Stimulated activated CD8-positive, alpha-beta memory T cell treated with anti-CD3 and anti-CD28 coated beads, Interleukin-15, amount 100 ng/mL, for 48 hours (primary cell): Measurements from ENCODE around the gene AGBL2.
"Not testable (repeated sequence)": the region's sequence is repeated elsewhere in the genome, so short reads cannot be mapped to it uniquely, and the experiment has no call there.

Source experiments
- DNase-seq, 2 donors: peaks; one replicate each; pipeline ENCODE4 v3.0.0-alpha.2; 2020; ENCODE audit warnings: low read depth in 2 of 2

AGBL2 gene

DNA sequence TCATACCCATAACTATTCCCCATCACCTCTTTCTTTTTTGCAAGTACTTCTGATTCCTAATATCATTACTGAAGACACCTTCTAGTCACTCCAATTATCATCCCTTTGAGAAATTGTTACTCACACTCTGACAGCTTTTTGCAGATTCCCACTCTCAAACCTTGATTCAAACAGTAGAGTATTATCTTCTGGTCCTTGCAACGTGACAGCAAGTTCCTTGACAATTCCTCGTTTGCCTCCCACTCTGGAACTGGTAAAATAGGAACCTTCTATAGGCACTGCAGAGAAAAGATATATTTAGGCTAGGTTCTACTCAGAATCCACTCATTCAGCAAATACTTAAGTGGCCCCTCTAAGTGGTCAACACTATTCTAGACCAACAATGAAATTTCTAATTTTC is 23.2 kb downstream of the AGBL2 start:
- no peak for DNase-seq

DNA sequence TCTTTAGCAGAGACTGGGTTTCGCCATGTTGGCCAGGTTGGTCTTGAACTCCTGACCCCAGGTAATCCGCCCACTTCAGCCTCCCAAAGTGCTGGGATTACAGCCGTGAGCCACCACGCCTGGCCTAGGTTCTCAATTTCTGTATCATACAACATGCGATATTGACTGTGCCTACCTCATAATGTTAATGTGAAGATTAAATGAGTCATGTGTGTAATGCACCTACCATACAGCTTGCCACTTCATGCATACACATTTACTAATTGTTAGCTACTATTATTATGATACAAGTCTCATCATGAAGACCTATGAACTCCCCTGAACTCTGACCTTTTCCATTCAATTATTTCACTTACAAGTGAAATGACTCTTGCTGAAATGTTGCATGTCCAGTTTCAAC is 25.7 kb downstream of the AGBL2 start:
- no peak for DNase-seq

DNA sequence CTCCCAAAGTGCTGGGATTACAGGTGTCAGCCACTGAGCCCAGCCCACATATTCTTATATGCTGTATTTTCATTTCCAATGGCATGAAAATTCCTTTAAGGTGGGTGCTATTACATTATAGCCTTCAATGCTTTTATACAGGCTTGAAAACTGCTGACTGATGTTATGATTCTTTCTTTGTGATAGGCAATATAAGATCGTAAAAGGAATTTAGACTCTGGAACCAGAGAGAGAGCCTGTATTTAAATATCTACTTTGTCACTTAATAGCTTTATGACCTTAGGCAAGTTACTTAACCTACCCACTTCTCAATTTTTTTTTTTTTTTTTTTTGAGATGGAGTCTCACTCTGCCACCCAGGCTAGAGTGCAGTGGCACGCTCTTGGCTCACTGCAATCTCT is 26.2 kb downstream of the AGBL2 start:
- DNase-seq = no peak

DNA sequence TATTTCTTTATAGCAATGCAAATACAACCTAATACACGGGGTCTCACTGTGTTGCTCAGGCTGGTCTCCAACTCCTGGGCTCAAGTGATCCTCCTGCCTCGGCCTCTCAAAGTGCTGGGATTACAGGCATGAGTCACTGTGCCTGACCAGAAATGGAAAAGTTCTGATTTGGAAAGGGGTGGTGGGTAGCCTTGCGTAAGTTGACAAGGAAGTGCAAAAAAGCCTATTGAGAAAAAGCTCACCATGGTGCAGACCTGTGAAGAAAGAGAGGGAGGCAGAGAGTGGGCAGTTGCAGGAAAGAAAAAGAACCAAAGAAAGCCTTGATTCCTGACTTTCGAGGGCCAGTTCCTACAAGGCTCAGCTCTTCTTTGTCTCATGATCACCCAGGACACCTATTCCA is 27.1 kb downstream of the AGBL2 start:
- DNase-seq = no peak

DNA sequence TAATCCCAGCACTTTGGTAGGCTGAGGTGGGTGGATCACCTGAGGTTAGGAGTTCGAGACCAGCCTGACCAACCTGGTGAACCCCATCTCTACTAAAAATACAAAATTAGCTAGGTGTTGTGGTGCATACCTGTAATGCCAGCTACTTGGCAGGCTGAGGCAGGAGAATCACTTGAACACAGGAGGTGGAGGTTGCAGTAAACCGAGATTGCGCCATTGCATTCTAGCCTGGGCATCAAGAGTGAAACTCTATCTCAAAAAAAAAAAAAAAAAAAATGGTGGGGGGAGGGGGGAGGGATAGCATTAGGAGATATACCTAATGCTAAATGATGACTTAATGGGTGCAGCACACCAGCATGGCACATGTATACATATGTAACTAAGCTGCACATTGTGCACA is 28.5 kb downstream of the AGBL2 start:
- not testable (repeated sequence) for DNase-seq

DNA sequence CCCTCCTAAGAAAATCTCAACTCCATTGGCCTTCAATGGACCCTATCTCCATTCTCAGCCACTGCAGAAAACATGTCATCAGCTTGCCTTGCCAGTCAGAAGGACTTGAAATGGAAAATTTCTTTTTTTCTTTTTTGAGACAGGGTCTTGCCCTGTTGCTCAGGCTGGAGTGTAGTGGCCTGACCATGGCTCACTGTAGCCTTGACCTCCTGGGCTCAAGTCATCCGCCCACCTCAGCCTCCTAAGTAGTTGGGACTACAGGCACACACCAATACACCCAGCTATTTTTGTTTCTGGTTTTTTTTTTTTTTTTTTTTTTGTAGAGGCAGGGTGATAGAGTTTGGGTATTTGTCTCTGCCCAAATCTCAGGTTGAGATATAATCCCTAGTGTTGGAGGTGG is 29.0 kb downstream of the AGBL2 start:
- no peak for DNase-seq

DNA sequence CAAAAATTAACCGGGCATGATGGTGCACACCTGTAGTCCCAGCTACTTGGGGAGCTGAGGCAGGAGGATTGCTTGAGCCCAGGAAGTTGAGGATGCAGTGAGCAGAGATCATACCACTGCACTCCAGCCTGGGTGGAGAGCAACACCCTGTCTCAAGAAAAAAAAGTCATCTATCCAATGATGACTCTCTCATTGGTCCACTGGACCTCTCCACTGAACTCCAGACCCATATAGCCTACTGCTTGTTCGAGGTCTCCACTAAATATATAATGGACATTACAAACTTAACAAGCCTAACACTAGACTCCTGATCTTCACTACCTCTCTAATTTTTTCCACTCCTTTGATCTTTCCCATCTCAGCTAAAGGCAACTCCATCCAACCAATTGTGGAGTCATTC is 39.3 kb downstream of the AGBL2 start:
- no peak for DNase-seq

DNA sequence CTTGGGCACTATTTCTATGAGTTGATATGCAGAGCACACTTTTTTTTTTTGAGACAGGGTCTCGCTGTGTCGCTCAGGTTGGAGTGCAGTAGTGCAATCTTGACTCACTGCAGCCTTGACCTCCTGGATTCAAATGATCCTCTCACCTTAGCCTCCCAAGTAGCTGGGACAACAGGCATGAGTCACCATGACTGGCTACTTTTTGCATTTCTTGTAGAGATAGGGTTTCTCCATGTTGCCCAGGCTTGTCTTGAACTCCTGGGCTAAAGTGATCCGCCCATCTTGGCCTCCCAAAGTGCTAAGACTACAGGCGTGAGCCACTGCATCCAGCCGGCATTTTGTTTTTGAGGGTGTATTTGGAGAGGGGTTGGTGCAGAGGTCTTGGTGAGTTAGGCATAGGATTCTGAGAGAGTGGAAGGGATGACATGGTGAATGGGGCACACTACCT is 42.9 kb downstream of the AGBL2 start:
- DNase-seq = no peak

DNA sequence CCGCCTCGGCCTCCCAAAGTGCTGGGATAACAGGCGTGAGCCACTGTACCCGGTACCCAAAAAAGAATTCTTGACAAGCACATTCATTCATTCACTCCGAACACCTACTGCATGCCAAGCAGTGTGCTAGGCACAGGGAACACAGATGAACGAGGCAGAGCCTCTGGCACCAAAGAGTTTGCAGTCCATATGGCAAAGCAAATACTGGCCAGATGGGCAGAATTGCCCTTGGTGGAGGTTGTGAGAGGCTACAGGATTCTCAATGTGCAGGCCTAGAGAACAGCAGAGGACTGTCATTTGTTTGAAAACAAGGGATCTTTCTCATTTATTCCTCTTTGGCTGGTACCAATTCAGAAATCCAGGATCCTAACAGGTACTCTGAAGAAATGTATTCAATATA is 45.3 kb downstream of the AGBL2 start:
- no peak for DNase-seq

DNA sequence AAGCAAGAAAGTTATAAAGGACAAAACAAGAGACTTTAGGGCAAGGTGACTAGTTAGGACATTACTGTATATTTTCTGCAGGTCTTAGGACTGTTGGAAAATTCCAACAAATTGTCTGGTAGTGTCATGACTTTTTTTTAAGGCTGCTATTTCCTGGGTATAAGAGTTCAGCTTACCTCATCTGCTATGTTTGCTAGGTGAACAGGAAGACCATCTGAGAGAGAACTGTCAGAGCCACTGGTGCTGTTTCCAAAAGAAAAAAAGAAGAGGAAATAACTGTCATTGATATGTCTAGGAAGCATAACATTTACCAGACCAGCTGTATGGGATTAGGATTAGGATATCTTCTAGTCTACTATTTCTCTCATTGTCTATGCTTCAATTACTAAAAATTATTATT is 46.5 kb downstream of the AGBL2 start:
- DNase-seq = no peak

DNA sequence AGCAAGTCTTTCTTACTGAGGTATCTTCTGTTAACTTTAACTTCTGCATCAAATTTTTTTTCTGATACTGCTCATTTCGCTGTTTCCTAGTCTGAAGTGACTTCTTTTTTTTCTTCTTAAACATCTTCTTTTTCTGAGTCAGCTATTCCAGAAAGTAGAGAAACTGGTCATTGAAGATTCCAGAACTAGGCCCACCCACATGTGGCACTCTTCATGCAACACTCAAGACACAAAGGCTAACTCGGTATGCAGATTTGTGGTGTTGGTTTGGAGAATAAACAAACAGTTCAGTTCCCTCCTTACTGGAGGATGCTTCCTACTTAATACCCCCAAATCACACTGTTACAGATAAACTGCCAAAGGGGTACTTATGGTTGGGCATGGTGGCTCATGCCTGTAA is 47.6 kb downstream of the AGBL2 start:
- DNase-seq = no peak

DNA sequence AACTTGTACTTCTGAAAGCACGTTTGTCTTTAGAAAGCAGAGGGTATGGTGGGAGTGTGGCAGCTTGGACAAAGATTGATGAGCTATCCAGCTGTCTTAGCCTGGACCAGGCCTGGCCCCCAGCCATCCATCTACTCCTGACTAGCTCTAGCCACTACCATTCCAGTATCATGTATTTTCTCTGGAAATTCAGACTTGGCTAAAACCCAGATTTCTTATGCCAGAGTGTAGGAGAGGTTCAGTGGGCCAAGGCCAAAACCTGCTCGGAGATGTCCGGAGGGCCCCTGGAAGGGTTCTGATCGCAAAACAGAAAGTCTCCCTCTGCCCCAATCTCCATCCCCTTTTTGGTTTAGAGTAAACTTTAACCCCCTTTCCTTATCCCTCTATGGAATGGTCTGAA is 48.0 kb downstream of the AGBL2 start:
- DNase-seq = no peak

DNA sequence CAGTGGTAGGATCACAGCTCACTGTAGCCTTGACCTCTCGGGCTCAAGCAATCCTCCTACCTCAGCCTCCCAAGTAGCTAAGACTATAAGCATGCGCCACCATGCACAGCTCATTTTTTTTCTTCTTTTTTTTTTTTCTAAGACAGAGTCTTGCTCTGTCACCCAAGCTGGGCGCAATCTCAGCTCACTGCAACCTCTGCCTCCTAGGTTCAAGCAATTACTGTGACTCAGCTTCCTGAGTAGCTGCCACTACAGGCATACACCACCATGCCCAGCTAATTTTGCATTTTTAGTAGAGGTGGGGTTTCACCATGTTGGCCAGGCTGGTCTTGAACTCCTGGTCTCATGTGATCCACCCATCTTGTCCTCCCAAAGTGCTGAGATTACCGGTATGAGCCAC is 50.2 kb downstream of the AGBL2 start:
- DNase-seq = peak in 1 of 2 donors; percentile 10

DNA sequence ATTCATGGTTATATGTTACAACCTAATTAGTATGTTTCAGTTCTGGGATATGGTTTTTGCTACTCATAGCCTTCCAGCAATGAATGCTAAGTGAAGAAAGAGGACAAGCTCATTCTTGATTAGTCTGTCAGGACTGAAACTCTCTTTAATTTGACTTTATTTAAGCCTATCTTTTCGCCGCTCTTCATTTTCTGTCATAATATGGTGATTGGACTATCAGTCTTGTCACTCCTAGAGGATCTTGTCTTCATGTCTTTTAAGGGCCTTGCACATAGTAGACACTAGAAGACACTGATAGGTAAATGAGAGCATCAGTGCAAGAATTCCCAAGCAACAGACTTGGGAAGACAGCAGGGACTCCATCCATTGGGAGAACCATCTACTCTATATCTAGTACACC is 53.9 kb downstream of the AGBL2 start:
- no peak for DNase-seq

DNA sequence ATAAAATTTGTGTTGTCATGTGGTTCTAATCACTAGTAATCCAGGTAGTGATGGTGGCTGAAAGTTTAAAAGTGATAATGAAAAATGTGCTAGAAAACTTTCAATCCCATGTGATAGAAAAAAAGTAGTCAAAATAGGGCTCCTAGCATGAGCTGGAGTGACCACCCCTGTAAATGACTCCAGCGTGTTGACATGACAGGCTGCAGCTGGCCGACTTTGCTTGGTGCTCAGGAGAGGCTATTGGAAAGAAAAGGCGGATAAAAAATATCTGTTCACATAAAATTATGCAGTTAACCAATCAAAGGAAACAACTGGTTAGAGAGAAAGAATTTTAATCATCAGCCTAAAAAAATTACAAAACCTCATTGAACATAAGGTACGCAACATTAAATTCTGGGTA is 55.9 kb downstream of the AGBL2 start:
- no peak for DNase-seq

DNA sequence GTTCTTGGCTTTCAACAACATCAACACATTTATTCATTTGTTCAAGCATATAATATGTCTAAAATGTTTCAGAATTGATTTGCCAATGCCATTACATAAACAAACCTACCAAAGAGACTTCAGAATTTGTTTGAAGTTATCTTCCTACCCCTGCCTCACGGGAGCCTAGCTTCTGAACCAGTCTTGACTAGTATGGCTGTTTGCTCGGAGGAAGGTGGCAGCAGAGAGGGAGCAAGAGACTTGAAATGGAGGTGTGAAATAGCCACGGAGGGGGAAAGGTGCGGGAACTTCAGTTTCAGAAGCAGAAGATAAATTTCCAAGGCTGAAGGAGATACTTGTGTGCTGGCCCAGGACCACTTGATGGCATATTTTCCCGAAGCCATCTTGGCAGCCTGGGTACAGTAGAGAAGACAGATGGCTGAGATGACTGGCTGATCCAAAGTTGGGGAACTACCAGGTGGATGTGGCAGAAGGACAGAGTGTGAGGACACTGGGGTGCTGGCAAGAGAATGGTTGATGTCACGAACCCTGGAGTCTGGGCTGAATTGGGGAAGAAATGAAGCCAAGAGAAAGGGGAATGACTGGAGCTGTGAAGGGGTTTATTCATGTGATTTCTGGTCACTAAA is 58.8 kb downstream of the AGBL2 start:
- no peak for DNase-seq

DNA sequence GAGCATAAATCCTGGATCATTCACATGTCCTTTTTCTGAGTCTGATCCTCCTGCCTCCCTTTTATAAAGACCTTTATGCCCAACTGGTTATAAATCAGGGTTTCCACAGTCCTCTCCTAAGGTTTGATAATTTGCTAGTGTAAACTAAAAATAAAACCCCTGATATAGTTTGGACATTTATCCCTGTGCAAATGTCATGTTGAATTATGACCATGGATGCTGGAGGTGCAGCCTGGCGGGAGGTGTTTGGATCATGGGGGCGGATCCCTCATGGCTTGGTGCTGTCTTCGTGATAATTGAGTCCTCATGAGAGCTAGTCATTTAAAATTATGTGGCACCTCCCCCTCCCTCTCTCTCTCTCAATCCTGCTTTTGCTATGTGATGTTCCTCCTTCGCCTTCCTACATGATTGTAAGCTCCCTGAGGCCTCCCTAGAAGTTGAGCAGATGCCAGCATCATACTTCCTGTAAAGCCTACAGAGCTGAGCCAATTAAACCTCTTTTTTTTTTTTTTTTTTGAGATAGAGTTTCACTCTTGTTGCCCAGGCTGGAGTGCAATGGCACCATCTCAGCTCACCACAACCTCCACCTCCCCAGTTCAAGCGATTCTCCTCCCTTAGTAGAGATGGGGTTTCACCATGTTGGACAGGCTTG is 63.2 kb downstream of the AGBL2 start:
- DNase-seq = no peak

DNA sequence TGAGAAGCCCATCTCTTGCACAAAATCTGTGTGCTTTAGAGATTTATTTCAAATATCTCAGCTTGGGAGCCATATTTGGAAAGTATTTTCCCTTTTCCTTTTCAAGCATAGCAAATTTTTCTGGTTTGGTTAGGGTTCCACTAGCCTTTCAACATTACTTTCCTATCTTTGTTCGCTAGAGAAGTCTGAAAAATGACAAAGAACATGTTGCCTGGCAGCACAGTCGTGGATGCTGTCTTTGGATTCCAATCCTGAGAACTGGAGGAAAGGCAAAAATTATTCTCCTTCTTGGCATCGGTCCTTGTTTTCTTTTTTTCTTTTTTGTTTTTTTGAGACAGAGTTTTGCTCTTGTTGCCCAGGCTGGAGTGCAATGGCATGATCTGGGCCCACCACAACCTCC is 65.9 kb downstream of the AGBL2 start:
- no peak for DNase-seq

DNA sequence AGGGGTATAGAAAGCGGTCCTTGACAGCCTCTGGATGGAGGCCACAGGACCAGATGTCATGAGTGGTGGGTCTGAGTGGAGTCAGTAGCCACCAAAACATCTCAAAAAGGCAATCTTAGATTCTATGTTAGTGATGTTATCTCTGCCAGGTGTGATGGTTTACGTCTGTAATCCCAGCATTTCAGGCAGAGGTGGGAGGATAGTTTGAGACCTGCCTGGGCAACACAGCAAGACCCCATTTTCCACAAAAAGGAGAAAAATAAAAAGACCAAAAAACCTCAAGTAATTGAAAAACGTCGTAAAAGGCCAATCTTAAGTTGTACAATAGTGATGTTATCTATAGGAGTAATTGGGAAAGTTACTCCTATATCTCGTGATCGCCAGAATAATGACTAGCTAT is 69.2 kb downstream of the AGBL2 start:
- no peak for DNase-seq

DNA sequence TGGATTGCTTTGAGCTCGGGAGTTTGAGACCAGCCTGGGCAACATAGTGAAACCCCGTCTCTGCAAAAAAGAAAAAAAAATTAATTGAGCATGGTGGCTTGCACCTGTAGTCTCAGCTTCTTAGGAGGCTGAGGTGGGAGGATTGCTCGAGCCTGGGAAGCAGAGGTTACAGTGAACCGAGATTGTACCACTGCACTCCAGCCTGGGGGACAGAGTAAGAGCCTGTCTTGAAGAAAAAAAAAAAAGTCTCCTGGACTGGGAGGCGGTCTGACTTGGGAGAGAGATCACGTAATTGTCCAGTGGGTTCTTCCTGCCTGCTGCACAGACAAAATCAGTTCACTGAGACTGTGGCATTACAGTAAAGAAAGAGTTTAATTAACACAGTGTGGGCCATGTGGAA is 69.7 kb downstream of the AGBL2 start:
- DNase-seq = no peak

DNA sequence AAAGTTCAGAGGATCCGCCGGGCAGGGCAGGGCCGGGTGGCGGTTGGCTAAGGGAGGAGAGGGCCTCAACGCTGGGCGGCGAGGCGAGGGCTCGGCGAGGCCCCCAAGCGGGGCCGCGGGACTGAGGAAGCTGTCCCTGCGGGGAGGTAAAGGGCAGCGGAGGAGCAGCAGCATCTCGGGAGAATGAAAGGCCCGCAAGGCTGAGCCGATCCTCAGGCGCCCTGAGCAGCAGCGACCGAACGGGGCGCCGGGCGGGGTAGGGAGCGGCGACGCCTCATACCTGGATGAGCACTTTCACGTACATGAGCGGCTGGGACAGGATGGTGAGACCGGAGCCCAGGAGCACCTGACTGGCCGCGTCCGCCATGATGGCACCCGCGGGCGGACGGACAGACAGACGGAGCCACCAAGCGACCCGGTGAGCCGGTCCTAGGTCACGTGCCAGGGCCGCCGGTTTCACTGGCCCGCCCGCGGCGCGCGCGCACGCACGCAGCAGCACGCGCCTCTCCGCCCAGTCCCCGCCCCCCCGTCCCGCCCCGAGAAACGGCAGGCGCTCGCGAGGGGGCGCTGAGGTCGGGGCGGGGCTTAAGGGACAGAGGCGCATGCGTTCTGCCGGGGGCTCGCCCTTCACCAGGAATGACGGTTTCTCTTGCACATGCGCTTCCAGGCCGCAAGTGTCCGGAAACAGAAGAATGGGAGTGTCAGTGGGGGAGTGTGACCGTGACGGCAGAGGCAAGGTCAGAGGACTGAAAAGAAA is 72.9 kb downstream of the AGBL2 start, which contains the start of gene MTCH2:
Gene MTCH2, minus strand, starts transcription at position 461 of the 757 bp plus-strand sequence. Its CDS starts 94 bp downstream, at position 367.
- peak; percentile 93 to 94 for DNase-seq

DNA sequence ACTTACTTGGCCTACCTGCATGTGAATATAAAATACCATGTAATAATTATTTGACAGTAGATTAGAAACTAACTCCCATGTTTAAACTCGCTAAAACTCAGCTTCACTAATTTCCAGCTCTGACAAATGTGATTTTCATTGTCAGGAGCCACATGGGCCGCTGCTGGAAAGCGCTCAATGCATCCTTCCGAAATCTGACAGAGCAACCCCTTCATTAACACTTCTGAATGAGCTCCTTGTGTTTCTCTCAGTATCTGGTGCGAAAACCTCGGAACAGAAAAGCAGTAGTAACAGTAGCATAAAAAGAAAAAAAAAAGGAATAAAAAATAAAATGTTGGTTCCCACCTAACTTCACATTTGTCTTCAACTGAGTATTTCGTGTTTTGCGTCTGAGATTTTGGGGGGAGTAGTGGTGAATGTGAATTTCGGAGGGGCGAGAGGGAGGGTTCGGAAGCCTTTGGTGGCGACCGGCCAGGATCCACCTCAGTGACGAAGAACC is 73.5 kb downstream of the AGBL2 start:
- DNase-seq = no peak

DNA sequence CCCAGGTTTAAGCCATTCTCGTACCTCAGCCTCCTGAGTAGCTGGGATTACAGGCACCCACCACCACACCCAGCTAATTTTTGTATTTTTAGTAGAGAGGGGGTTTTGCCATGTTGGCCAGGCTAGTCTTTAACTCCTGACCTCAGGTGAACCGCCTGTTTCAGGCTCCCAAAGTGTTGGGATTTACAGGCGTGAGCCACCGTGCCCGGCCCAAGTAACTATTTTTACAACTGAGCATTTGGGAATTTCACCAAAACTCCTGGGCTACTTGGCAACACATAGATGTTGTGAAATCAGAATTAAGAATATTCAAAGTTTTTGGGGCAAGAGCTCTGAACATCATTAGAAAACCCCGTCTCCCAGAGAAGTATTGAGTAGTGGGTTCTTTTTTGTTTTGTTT is 74.7 kb downstream of the AGBL2 start:
- DNase-seq = not testable (repeated sequence)
